Caki2 (cell line): ENCODE results near the gene ATF6B. TPM values are rescaled to one million over a fixed set of nuclear protein-coding genes. Genes with fewer than 3 reads are reported as not detected.

Experiments
- DNase-seq: peaks from one replicate; pipeline ENCODE4 v3.0.0-alpha.2; 2015; ENCODE audit warnings: low read depth
- in situ Hi-C: cut with HindIII; loops from 2 replicates; pipeline ENCODE4 v1.10.0; 2016; ENCODE audit warnings: low sequenced_read_pairs, low pct_unique_long_range_greater_than_20kb, mixed read lengths
- total RNA-seq: library from RNA; depleted of rRNA; stranded (reverse); fragments of >200 nt; shearing (Covaris generic); gene quantifications from 2 replicates; pipeline ENCODE4 v1.2.3, GENCODE V29; 2014; ENCODE audit warnings: low replicate concordance; rRNA removed

ATF6B gene
- total RNA-seq, result 9.2 and 9.7 TPM in 2 replicates

DNA sequence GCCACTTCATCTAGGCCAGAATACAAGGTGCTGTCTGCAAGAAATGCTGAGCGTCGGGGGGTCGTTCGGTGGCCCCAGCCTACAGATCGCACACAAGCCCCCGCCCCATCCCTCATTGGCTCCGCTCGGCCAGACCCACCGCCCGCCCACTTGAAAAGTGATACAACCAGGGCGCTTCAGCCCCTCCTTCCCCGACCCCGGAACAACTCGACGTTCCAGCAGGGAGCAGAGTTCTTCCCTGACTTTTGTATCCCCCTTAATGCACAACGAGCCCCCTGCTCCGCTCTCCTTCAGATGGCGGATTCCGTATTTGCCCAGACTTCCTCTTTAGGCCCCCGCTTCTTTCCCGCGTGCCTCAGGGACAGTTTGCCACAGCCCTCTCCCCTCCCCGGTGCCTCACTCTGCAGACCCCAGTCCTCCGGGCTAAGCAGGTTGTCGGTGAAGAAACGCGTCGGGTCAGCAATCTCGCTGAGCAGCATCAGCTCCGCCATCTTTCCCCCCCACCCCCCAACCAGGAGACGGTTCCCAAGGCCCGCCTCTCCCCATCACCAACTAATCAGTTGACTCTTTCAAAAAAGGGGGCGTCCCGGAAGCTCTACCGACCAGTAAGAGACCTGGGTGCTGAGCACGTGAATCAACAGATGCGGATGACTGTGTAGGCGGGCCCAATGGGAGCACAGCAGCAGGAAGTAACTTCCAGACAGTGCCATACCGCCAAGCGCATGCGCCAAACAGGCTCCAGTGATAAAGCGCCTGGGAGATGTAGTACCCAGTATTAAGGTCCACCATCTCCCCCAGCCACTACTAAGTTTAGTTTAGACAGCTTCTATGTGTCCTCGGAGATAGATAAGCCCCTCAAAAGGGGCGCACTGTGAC lies at the start of gene ATF6B:
TSS of gene ATF6B (minus strand) at position 530 of the 876 bp plus-strand sequence. CDS start at position 491, 39 bp downstream.
- in situ Hi-C loops, result no loop called here
- peak; percentile 96 for DNase-seq

GRCh38 chr6:32177183-32177787 lies 49.2 kb upstream of the ATF6B start:
- DNase-seq, result peak; percentile 76
- in situ Hi-C loops, result no loop called here

GRCh38 chr6:32176476-32177182 lies 48.6 kb upstream of the ATF6B start:
- in situ Hi-C loops, result no loop called here
- no peak for DNase-seq

DNA sequence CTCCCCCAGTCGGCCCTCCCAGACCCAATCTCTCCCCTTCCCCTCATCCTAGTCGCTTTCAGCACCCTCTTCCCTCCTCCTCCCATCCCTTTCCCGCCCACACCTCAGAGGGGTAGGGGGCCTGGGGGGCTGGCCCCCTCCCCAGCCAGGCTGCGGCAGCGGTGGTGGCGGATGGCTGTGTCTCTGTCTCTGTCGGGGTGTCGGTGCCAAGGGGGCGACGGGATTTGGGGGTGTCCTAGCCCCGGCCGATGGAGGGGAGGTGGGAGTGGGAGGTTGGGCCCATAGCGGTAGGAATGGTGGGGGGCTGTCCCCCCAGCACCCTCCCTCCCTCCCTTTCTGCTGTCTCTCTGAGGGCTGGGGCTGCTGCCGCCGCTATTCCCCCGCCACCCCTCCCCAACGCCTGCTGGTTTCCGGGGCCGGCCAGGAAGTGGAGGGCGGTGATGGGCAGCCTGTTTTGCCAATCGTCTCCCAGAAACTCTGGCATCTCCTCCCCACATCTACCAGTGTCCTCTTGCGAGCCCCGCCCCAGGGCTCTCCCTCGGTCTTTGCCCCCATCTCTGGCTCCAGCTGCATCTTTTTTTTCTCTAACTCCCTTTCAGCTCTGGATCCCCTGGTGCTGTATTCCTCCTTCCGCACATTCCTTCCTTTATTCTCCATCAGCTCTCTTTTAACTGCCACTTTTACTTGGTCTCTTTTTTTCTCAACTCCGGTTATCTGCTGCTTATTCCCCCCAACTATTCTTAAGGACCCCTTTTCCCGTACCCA lies 47.8 kb upstream of the ATF6B start, which contains the start of gene AGPAT1:
TSS of gene AGPAT1 (minus strand) at position 374 of the 765 bp plus-strand sequence. CDS start 4,588 bp downstream, outside the sequence.
- in situ Hi-C loops, result no loop called here
- peak; percentile 93 for DNase-seq

DNA sequence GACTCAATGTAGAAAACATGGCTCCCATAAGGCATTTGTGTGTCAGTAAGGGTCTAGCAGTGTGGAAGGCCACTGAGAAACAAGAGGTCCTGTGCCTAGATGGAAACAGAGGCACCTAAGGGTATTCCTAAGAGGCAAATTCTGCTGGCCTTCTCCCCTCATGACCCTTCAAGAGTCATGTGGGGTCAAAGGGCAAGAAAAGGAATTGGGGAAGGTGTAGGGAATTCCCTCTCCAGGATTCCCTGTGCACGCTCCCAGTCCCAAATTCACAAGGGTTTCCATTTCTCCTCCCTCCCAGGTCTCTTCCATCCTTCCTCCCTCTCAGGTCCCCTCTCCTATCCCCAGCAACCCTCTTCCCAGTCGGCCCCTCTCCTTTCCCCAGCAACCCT lies 47.3 kb upstream of the ATF6B start:
- no peak for DNase-seq
- in situ Hi-C loops, result no loop called here

- in situ Hi-C loops, result no loop called here
- no peak for DNase-seq
These were observed 46.4 kb upstream of the ATF6B start for GRCh38 chr6:32174416-32174815.

DNA sequence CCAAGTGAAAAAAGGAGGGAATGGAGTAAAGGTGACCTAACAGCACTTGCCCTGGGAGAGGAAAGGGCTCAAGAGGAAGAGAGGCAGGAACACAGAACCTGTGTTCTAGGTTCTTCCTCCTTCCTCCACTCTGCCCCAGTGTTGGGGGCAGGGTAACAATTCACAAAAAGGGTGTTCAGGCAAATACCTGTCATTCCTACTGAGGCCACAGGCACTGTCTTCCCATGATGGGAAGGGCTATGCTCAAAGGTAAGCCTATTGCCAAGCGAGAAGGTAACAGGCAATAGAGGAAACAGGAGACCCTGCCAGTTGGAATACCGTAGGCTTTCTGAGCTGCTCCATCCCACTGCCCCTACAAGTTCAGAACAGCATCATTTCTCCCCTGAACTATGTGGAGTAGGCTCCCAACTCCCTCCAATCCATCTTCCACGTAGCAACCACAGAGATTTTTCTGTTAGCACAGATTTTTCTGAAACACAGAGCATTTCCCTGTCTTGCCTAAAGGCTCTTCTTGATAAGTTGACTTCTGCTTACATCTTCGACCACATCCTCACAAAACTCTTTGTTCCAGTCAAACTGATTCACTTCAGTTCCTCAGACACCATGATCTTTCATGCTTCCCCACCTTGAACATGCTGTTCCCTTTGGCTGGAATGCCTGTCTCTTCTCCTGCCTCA lies 45.1 kb upstream of the ATF6B start:
- no peak for DNase-seq
- in situ Hi-C loops, result no loop called here

DNA sequence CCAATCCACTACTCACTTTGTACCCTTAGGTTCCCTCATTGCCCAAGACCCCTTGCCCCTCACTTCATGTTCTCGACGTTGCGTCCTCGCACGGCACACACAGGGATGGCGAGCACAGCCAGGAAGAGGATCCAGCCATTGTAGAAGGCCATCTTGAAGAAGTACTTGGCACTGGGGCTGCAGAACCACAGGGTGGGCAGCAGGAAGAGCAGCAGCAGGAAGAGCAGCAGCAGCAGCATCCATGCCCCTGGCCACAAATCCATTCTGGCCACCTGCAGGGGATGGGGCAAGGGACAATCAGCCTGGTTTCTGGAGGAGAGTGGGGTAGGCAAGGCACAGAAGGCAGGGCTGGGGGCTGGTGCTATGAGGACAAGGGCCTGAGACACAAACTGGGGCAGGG lies 43.2 kb upstream of the ATF6B start:
- in situ Hi-C loops, result no loop called here
- no peak for DNase-seq

- in situ Hi-C loops, result no loop called here
These were observed 42.2 kb upstream of the ATF6B start for GRCh38 chr6:32170294-32170693.

GRCh38 chr6:32168807-32169591 lies 41.0 kb upstream of the ATF6B start:
- in situ Hi-C loops, result no loop called here

More at GRCh38 chr6:32170294-32170693, 42.2 kb upstream of the ATF6B start:
- no peak for DNase-seq

GRCh38 chr6:32168350-32168749 lies 40.3 kb upstream of the ATF6B start:
- no peak for DNase-seq
- in situ Hi-C loops, result no loop called here

More at GRCh38 chr6:32168807-32169591, 41.0 kb upstream of the ATF6B start:
- DNase-seq, result no peak

DNA sequence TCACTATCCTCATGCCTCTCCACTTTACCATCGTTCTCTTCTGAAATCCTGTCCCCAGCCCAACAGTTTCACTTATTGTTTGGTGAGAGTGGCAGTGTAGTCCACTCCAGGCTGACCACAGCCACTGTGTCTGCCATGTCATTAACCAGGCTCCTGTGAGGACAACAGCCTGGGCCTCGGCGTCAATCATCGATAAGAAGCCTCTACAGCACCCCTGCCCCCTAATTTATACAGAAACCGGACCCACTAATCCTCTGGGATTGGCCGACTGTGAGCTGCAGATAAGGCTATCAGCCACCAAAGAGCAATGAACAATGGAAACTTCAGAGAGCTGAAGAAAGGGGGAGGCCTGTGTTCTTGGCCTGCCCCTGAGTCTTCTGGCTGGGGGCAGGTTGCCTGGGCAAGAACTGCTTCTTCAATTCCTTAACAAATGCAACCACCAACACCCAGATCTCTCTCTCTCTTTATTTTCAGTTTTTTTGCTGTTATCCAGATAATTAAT lies 39.8 kb upstream of the ATF6B start:
- in situ Hi-C loops, result no loop called here
- no peak for DNase-seq

GRCh38 chr6:32167154-32167760 lies 39.2 kb upstream of the ATF6B start:
- no peak for DNase-seq
- in situ Hi-C loops, result no loop called here

DNA sequence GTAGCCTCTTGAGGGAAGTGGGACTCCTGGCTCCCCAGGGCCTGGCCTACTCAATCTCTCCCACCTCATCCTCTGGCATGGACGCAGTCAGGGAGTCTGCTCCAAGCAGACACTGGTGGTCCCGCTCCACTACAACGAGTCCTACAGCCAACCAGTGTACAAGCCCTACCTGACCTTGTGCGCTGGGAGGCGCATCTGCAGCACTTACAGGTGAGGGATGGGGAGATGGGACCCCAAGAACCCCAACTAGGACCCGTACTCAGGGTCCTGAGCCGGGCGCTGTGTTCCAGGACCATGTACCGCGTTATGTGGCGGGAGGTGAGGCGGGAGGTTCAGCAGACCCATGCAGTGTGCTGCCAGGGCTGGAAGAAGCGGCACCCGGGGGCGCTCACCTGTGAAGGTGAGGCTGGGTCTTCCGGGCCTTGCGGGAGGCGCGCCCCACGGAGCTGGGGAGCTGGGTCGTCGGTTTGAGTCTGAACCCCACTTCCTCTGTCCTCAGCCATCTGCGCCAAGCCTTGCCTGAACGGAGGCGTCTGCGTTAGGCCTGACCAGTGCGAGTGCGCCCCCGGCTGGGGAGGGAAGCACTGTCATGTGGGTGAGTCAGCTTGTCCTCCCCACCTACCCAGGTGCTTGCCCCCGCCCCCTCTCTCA lies 38.5 kb upstream of the ATF6B start:
- no peak for DNase-seq
- in situ Hi-C loops, result no loop called here

GRCh38 chr6:32164295-32164694 lies 36.2 kb upstream of the ATF6B start, which contains the start of gene EGFL8:
Gene EGFL8, plus strand, starts transcription at chr6:32164595. Its CDS starts 1,571 bp downstream, at chr6:32166166.
- in situ Hi-C loops, result no loop called here
- no peak for DNase-seq
